ENCODE data around the gene PKNOX1.
"Not testable (repeated sequence)": the region's sequence is repeated elsewhere in the genome, so short reads cannot be mapped to it uniquely, and the experiment has no call there.

The PKNOX1 gene

DNA sequence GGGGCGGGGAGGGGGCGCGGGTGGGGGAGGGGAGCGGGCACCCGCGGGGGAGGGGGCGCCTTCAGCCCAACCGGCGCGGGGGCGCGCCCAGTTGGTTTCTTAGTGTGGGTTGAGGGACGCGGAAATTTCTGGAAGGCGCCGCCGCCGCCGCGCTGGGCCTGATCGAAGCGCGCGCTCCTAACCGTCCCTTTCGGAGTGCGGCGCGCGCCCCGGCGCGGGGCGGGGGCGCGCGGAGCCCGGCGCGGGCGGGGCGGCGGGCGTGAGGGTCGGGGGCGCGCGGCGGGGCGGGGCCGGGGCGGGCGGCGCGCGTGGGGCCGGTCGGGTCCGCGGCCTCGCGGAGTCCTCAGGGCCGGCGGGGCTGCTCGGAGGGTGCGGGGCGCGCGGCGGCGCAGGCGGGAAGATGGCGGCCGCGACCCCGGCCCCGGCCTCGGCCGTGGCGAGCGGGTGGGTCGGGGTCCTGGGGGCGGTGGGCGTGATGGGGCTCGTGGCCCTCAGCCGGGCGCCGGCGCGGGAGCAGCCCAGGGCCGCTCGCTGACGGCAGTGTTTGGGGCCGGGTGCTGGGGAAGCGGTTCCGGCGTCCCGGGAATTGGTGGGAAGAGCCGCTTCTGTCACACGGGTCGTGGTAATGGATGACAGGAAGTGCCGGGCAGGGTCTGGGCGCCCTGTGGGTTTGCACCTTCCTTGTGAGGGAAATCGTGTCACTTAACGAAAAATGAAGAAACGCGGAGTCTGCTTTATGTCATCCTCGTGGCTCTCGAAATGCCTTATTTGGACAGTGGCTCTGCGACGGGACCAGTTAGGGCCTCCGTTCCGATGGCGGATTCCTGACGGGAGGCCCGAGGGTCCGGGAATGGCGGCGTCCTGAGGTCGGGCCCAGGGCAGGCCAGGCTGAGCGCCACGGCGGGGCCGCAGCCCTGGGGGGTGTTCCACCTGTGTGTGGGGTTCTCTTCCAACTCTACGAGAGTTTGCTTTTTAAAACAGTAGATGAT is 764 bp downstream of the PKNOX1 start:
- peak; percentile 86 for DNase-seq (ENCODE audit: low read depth)
- no peaks in the 10 kb centered on the region for H3K9me3 ChIP-seq (ENCODE audit: control insufficient read depth, low read length)

DNA sequence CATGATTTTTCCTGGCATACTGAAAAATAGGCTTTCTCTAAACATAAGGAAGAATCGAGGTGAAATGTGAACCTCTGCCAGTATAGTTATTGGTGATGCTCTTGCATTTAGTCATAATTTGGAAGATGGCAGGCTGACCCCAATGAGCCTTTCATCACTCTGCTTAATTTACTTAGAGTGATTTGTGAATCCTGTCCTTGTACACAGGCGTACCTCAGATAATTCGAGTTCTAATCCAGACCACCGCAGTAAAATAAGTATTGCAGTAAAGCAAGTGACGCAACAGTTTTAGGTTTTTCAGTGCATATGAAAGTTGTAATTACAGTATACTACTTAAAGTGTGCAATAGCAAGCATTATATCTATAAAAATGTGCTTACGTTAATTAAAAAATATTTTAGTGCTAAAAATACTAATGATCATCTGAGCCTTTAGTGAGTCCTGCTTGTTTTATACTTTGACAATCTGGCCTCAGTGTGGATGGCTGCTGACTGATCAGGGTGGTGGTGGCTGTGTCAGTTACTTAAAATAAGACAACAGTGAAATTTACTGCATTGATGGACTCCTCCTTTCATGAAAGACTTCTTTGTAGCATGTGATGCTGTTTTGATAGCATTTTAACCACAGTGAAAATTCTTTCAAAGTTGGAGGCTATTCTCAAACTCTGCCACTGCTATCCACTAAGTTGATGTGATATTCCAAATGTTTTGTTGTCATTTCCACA is 1.7 kb downstream of the PKNOX1 start:
- peak overlapping the region; percentile 98 for H3K9ac ChIP-seq (ENCODE audit: low read length)
- DNase-seq (ENCODE audit: low read depth) = peak; percentile 27

More for the DNA sequence above, 764 bp downstream of the PKNOX1 start:
- peak overlapping the region; percentile 92 for H3K4me3 ChIP-seq (ENCODE audit: low read length)
- H3K27me3 ChIP-seq (replicated peaks; ENCODE audit: control insufficient read depth, insufficient read depth, low read length) = no peaks in the 10 kb centered on the region
- H3K9ac ChIP-seq (ENCODE audit: low read length) = peak overlapping the region; percentile 98
- H3K36me3 ChIP-seq (ENCODE audit: control insufficient read depth, insufficient read depth, low read length, severe bottlenecking) = peaks cover 3% of the 10 kb centered on the region
- peaks cover 19% of the 10 kb centered on the region for H3K4me1 ChIP-seq (ENCODE audit: control insufficient read depth, insufficient read depth, low read length)

GRCh38 chr21:42980312-42981213 is 6.2 kb downstream of the PKNOX1 start:
- no peak for DNase-seq (ENCODE audit: low read depth)
- Histone ChIP-seq H3K4me3 (ENCODE audit: low read length) (no peak overlapping the region), H3K9ac (ENCODE audit: low read length) (no peak overlapping the region), H3K27me3 (replicated peaks; ENCODE audit: control insufficient read depth, insufficient read depth, low read length) (no peaks in the 10 kb centered on the region), H3K36me3 (ENCODE audit: control insufficient read depth, insufficient read depth, low read length, severe bottlenecking) (peaks cover 3% of the 10 kb centered on the region), H3K9me3 (ENCODE audit: control insufficient read depth, low read length) (no peaks in the 10 kb centered on the region), H3K4me1 (ENCODE audit: control insufficient read depth, insufficient read depth, low read length) (peaks cover 13% of the 10 kb centered on the region)

More for the DNA sequence above, 1.7 kb downstream of the PKNOX1 start:
- Histone ChIP-seq H3K36me3 (ENCODE audit: control insufficient read depth, insufficient read depth, low read length, severe bottlenecking) (peaks cover 3% of the 10 kb centered on the region), H3K4me1 (ENCODE audit: control insufficient read depth, insufficient read depth, low read length) (peaks cover 19% of the 10 kb centered on the region), H3K27me3 (replicated peaks; ENCODE audit: control insufficient read depth, insufficient read depth, low read length) (no peaks in the 10 kb centered on the region), H3K9me3 (ENCODE audit: control insufficient read depth, low read length) (no peaks in the 10 kb centered on the region), H3K4me3 (ENCODE audit: low read length) (peak overlapping the region; percentile 92)

GRCh38 chr21:42981214-42981523 is 6.8 kb downstream of the PKNOX1 start:
- Histone ChIP-seq H3K9ac (ENCODE audit: low read length) (no peak overlapping the region), H3K36me3 (ENCODE audit: control insufficient read depth, insufficient read depth, low read length, severe bottlenecking) (peaks cover 3% of the 10 kb centered on the region), H3K4me3 (ENCODE audit: low read length) (no peak overlapping the region)

GRCh38 chr21:42981862-42982261 is 7.5 kb downstream of the PKNOX1 start:
- H3K36me3 ChIP-seq (ENCODE audit: control insufficient read depth, insufficient read depth, low read length, severe bottlenecking) = peaks cover 3% of the 10 kb centered on the region
- DNase-seq (ENCODE audit: low read depth) = no peak

More at GRCh38 chr21:42981214-42981523, 6.8 kb downstream of the PKNOX1 start:
- H3K4me1 ChIP-seq (ENCODE audit: control insufficient read depth, insufficient read depth, low read length) = peaks cover 7% of the 10 kb centered on the region
- DNase-seq (ENCODE audit: low read depth) = no peak
- no peaks in the 10 kb centered on the region for H3K27me3 ChIP-seq (replicated peaks; ENCODE audit: control insufficient read depth, insufficient read depth, low read length)
- no peaks in the 10 kb centered on the region for H3K9me3 ChIP-seq (ENCODE audit: control insufficient read depth, low read length)

GRCh38 chr21:42983103-42983502 is 8.7 kb downstream of the PKNOX1 start:
- no peak overlapping the region for H3K4me3 ChIP-seq (ENCODE audit: low read length)
- H3K36me3 ChIP-seq (ENCODE audit: control insufficient read depth, insufficient read depth, low read length, severe bottlenecking) = peaks cover 3% of the 10 kb centered on the region
- H3K9ac ChIP-seq (ENCODE audit: low read length) = no peak overlapping the region
- DNase-seq (ENCODE audit: low read depth) = no peak
- H3K27me3 ChIP-seq (replicated peaks; ENCODE audit: control insufficient read depth, insufficient read depth, low read length) = no peaks in the 10 kb centered on the region
- no peaks in the 10 kb centered on the region for H3K9me3 ChIP-seq (ENCODE audit: control insufficient read depth, low read length)
- H3K4me1 ChIP-seq (ENCODE audit: control insufficient read depth, insufficient read depth, low read length) = peaks cover 2% of the 10 kb centered on the region

More at GRCh38 chr21:42981862-42982261, 7.5 kb downstream of the PKNOX1 start:
- Histone ChIP-seq H3K9me3 (ENCODE audit: control insufficient read depth, low read length) (no peaks in the 10 kb centered on the region), H3K27me3 (replicated peaks; ENCODE audit: control insufficient read depth, insufficient read depth, low read length) (no peaks in the 10 kb centered on the region), H3K4me3 (ENCODE audit: low read length) (no peak overlapping the region), H3K4me1 (ENCODE audit: control insufficient read depth, insufficient read depth, low read length) (peaks cover 3% of the 10 kb centered on the region), H3K9ac (ENCODE audit: low read length) (no peak overlapping the region)

DNA sequence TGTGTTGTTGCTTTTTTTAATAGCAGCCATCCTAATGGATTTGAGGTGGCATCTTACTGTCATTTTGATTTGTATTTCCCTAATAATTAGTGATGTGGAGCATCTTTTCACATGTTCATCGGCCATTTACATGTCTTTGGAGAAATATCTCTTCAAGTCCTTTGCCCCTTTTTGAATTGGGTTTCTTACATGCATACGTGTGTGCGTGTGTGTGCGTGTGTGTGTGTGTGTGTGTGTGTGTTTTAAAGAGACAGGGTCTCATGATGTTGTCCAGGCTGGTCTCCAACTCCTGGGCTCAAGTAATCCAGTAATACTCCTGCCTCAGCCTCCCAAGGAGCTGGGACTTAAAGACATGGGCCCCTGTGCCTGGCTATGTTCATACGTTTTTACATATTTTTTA is 9.5 kb downstream of the PKNOX1 start:
- H3K4me3 ChIP-seq (ENCODE audit: low read length) = no peak overlapping the region
- DNase-seq (ENCODE audit: low read depth) = no peak
- no peak overlapping the region for H3K9ac ChIP-seq (ENCODE audit: low read length)
- peaks cover under 1% of the 10 kb centered on the region for H3K36me3 ChIP-seq (ENCODE audit: control insufficient read depth, insufficient read depth, low read length, severe bottlenecking)
- H3K27me3 ChIP-seq (replicated peaks; ENCODE audit: control insufficient read depth, insufficient read depth, low read length) = no peaks in the 10 kb centered on the region
- no peaks in the 10 kb centered on the region for H3K9me3 ChIP-seq (ENCODE audit: control insufficient read depth, low read length)
- H3K4me1 ChIP-seq (ENCODE audit: control insufficient read depth, insufficient read depth, low read length) = peaks cover 5% of the 10 kb centered on the region

- H3K4me3 ChIP-seq (ENCODE audit: low read length) = no peak overlapping the region
- H3K4me1 ChIP-seq (ENCODE audit: control insufficient read depth, insufficient read depth, low read length) = peaks cover 5% of the 10 kb centered on the region
- no peak overlapping the region for H3K9ac ChIP-seq (ENCODE audit: low read length)
- no peaks in the 10 kb centered on the region for H3K36me3 ChIP-seq (ENCODE audit: control insufficient read depth, insufficient read depth, low read length, severe bottlenecking)
- H3K9me3 ChIP-seq (ENCODE audit: control insufficient read depth, low read length) = no peaks in the 10 kb centered on the region
- DNase-seq (ENCODE audit: low read depth) = no peak
- H3K27me3 ChIP-seq (replicated peaks; ENCODE audit: control insufficient read depth, insufficient read depth, low read length) = no peaks in the 10 kb centered on the region
These were observed 11.9 kb downstream of the PKNOX1 start for GRCh38 chr21:42986125-42986783.

- peak; percentile 78 for DNase-seq (ENCODE audit: low read depth)
- Histone ChIP-seq H3K27me3 (replicated peaks; ENCODE audit: control insufficient read depth, insufficient read depth, low read length) (no peaks in the 10 kb centered on the region), H3K9me3 (ENCODE audit: control insufficient read depth, low read length) (no peaks in the 10 kb centered on the region), H3K4me1 (ENCODE audit: control insufficient read depth, insufficient read depth, low read length) (peaks cover 18% of the 10 kb centered on the region), H3K4me3 (ENCODE audit: low read length) (no peak overlapping the region), H3K9ac (ENCODE audit: low read length) (no peak overlapping the region), H3K36me3 (ENCODE audit: control insufficient read depth, insufficient read depth, low read length, severe bottlenecking) (no peaks in the 10 kb centered on the region)
These were observed 14.0 kb downstream of the PKNOX1 start for GRCh38 chr21:42988236-42988965.

DNA sequence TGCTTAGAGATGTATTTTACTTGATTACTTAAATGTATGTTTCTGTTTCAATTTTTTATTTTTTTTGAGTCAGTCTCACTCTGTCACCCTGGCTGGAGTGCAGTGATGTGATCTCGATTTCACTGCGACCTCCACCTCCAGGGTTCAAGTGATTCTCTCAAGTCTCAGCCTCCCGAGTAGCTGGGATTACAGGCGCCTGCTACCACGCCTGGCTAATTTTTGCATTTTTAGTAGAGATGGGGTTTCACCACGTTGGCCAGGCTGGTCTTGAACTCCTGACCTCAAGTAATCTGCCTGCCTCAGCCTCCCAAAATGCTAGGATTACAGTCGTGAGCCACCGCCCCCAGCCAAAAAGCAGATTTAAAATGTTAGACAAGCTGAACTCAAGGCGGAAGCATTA is 15.0 kb downstream of the PKNOX1 start:
- not testable (repeated sequence) for H3K9me3 ChIP-seq (ENCODE audit: control insufficient read depth, low read length); DNase-seq (ENCODE audit: low read depth); H3K27me3 ChIP-seq (replicated peaks; ENCODE audit: control insufficient read depth, insufficient read depth, low read length); H3K4me3 ChIP-seq (ENCODE audit: low read length); H3K9ac ChIP-seq (ENCODE audit: low read length); H3K36me3 ChIP-seq (ENCODE audit: control insufficient read depth, insufficient read depth, low read length, severe bottlenecking)
- H3K4me1 ChIP-seq (ENCODE audit: control insufficient read depth, insufficient read depth, low read length) = peaks cover 18% of the 10 kb centered on the region

Measured in adipocyte (in vitro differentiated cells).